Kidney epithelial cell (primary cell): ENCODE measurements around the gene KCNH8. TPM values are rescaled to one million over a fixed set of nuclear protein-coding genes. Genes with fewer than 3 reads are reported as not detected.

Source experiments
- DNase-seq: peaks from one replicate; pipeline ENCODE4 v3.0.0-alpha.2; 2010; ENCODE audit warnings: low read depth
- H3K27me3 ChIP-seq: 2 replicates; pipeline ENCODE4 v1.6.0; 2011; ENCODE audit warnings: low read length; ENCODE audit not compliant: control insufficient read depth, insufficient read depth
- H3K36me3 ChIP-seq: 2 replicates; pipeline ENCODE4 v1.5.1; 2011; ENCODE audit warnings: low read length; ENCODE audit not compliant: control insufficient read depth, insufficient read depth
- H3K4me3 ChIP-seq: 2 replicates; pipeline ENCODE4 v1.5.1; 2011; ENCODE audit warnings: low read depth, mild to moderate bottlenecking, control low read depth, low read length
- total RNA-seq: library from RNA; depleted of rRNA; stranded (reverse); fragments of >200 nt; gene quantifications from 2 replicates; pipeline ENCODE4 v1.2.3, GENCODE V29; 2015
- TF ChIP-seq, protein P1 (sequence below): IDR thresholded peaks from 2 replicates; pipeline ENCODE4 v1.5.1; 2011; ENCODE audit warnings: mild to moderate bottlenecking, moderate library complexity, low read length, control low read depth, inconsistent platforms; ENCODE audit not compliant: insufficient read depth, poor library complexity, severe bottlenecking

KCNH8 gene
- total RNA-seq, 1 donor from 2014 or later, result 0.88 TPM

DNA sequence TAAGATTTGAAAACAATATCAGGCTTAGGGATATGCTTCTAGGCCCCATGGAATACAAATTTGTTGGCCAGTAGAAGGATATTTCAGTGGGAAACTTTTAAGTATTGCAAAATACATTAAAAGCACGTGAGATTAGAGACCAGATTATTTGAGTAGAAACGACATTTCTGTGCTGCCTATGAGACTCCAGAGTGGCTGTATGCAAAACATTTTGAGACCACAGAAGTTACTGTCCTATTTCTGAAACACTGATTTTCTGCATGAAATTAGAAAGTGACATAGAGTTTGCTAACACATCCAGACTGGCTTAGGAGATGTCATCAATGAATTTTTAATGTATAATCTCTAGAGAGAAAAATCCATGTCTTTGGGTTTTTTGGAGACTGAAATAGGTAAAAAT is 99.8 kb downstream of the KCNH8 start:
- Histone ChIP-seq H3K27me3 (no peaks in the 10 kb centered on the region), H3K36me3 (no peaks in the 10 kb centered on the region), H3K4me3 (no peak overlapping the region)
- DNase-seq, result no peak
- TF ChIP-seq, protein P1, sequence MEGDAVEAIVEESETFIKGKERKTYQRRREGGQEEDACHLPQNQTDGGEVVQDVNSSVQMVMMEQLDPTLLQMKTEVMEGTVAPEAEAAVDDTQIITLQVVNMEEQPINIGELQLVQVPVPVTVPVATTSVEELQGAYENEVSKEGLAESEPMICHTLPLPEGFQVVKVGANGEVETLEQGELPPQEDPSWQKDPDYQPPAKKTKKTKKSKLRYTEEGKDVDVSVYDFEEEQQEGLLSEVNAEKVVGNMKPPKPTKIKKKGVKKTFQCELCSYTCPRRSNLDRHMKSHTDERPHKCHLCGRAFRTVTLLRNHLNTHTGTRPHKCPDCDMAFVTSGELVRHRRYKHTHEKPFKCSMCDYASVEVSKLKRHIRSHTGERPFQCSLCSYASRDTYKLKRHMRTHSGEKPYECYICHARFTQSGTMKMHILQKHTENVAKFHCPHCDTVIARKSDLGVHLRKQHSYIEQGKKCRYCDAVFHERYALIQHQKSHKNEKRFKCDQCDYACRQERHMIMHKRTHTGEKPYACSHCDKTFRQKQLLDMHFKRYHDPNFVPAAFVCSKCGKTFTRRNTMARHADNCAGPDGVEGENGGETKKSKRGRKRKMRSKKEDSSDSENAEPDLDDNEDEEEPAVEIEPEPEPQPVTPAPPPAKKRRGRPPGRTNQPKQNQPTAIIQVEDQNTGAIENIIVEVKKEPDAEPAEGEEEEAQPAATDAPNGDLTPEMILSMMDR, result no peak

DNA sequence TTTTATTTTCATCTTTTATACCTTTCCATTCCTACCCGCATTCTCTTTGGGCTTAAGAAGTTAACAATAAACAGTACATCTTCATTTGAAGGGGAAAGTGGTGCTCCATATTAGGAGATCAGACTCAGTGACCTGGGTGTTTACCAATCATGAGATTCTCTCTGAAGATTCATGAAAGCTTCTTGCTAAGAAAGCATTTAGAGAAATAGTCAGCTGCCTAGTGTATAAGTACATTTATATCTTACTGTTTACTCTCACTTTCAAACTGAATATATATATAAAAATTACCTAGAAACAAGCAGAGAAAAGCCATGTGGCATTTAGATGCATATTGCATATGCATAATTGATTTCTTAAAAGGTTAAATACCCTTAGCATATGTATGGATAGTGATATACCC is 100.5 kb downstream of the KCNH8 start:
- no peaks in the 10 kb centered on the region for H3K36me3 ChIP-seq
- no peak for DNase-seq
- no peaks in the 10 kb centered on the region for H3K27me3 ChIP-seq
- H3K4me3 ChIP-seq, result no peak overlapping the region
- TF ChIP-seq, protein P1, result no peak

DNA sequence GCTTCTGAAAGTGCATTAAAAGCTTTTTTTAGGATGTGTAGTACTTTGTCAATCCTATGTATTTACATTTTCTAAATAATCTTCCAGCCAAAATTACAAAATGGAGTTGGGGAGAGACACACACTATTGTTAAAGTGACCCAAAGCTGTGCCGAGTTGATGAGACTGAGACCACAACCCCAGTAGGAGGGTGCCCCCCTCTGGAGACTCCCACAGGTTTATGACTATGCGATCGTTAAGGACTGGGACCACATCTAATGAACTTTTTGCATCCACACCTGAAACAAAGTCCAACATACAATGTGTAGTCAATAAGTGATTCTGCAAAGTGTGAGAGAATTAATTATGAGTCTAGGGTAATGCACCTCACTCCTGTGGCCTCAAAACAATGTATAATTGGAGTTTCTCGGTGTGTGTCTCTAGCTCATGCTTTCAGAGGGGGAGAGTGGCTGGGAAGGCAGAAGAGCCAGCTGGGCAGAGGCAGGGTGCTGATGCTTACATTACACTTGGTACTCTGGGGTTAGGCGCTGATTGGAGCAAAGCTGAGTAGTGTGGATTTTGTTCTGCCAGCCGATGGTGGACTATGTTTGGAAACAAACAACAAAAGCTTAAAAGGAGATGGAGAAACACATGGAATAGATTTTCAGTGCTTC is 102.8 kb downstream of the KCNH8 start:
- no peaks in the 10 kb centered on the region for H3K27me3 ChIP-seq

DNA sequence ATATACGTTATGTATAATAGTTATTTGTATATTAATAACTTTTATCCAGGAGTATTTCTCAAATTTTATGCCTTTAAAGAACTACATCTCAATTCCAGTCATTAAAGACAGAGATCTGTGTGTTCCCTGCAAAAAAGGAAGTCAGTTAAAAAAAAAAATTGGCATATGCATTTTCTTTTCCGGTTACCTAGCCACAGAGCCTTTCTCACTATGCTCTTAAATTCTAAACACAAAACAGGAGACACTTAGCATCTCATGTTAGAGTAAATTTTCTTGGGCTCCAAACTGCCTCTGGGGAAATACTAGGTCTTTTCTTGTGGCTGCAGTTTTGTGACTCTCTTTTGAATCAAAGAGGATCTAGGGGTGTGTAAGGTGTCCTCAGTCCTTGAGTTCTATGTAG is 105.9 kb downstream of the KCNH8 start:
- Histone ChIP-seq H3K27me3 (no peaks in the 10 kb centered on the region), H3K4me3 (no peak overlapping the region), H3K36me3 (no peaks in the 10 kb centered on the region)
- no peak for DNase-seq
- TF ChIP-seq, protein P1, result no peak

More for the DNA sequence above, 102.8 kb downstream of the KCNH8 start:
- no peak for DNase-seq
- TF ChIP-seq, protein P1, result no peak
- H3K4me3 ChIP-seq, result no peak overlapping the region
- no peaks in the 10 kb centered on the region for H3K36me3 ChIP-seq

DNA sequence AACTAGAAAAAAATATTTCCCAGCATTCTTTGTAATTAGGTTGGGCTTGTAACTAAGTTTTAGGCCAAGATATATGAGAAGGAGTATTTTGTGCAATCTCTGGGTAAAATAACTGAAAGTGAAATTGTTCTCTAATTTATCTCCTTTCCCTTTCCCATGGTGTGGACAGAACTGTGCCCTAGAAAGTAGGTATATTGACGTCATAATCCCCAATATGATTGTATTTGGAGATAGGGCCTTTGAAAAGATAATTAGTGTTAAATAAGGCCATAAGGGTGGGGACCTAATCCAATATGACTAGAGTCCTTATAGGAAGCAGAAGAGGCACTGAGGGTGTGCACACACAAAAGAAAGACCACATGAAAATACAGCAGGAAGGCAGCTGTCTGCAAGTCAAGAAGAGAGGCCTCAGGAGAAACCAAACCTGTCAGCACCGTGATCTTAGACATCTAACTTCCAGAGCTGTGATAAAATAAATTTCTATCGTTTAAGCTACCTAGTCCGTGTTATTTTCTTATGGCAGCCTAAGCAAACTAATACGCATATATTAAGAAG is 106.6 kb downstream of the KCNH8 start:
- H3K36me3 ChIP-seq, result no peaks in the 10 kb centered on the region
- TF ChIP-seq, protein P1, result no peak
- no peak for DNase-seq
- H3K4me3 ChIP-seq, result no peak overlapping the region
- H3K27me3 ChIP-seq, result no peaks in the 10 kb centered on the region

DNA sequence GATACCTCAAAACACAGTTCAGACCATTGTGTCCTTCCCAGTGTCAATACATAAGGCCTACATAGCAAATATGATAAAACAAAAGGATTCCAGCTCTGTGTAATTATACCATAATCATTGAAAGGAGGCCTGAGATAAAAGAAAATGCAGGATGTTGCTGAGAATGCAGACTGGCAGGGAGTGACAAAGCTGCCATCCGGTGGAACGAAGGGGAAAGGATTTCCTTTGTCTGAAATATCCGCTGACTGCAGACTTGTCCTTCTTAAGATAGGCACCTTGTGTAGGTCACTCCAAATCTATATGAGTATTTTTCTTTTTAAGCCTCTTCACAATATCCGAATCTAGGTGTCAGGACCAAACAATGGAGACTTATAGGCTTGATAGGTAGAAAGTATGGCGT is 108.0 kb downstream of the KCNH8 start:
- no peak for DNase-seq
- Histone ChIP-seq H3K27me3 (no peaks in the 10 kb centered on the region), H3K4me3 (no peak overlapping the region), H3K36me3 (no peaks in the 10 kb centered on the region)
- TF ChIP-seq, protein P1, result no peak
